Left lung (tissue), 10 donors: ENCODE measurements around the gene EIF5B. TPM values are rescaled to one million over a fixed set of nuclear protein-coding genes. Genes with fewer than 3 reads are reported as not detected.

Source experiments
- ATAC-seq: fragments of 200-7000 bp; cut with Tn5 transposase; one replicate; pipeline ENCODE4 v1.9.1; 2020; ENCODE audit warnings: moderate library complexity
- DNase-seq, 4 donors: peaks; one replicate each; pipeline ENCODE4 v3.0.0-alpha.2; 2013 to 2020
- H3K27ac ChIP-seq, 2 donors: fragments of 200-600 bp; sonication (generic) in 1 of 2; one replicate each; pipeline versions ENCODE4 v1.5.0 to v1.8.0; 2020 to 2021
- H3K27me3 ChIP-seq, 2 donors: fragments of 200-600 bp; sonication (generic) in 1 of 2; one replicate each; pipeline versions ENCODE4 v1.5.0 to v1.8.0; 2020 to 2021
- H3K36me3 ChIP-seq, 2 donors: fragments of 200-600 bp; sonication (generic) in 1 of 2; one replicate each; pipeline versions ENCODE4 v1.5.0 to v1.8.0; 2020 to 2021
- H3K4me1 ChIP-seq, 2 donors: fragments of 200-600 bp; one replicate each; pipeline ENCODE4 v1.8.0; 2021
- H3K4me3 ChIP-seq, 2 donors: fragments of 200-600 bp; sonication (generic) in 1 of 2; one replicate each; pipeline versions ENCODE4 v1.5.0 to v1.8.0; 2020 to 2021; ENCODE audit warnings: mild to moderate bottlenecking in 1 of 2
- H3K9me3 ChIP-seq, 2 donors: fragments of 200-600 bp; sonication (generic) in 1 of 2; one replicate each; pipeline versions ENCODE4 v1.5.0 to v1.8.0; 2020 to 2021
- CTCF ChIP-seq, 2 donors: fragments of 200-600 bp; sonication (generic) in 1 of 2; IDR thresholded peaks; one replicate each; pipeline versions ENCODE4 v1.5.0 to v1.8.0; 2021; ENCODE audit warnings: antibody characterized with exemption in 2 of 2
- intact Hi-C, 2 donors: fragments of 100-400 bp; cut with DNase I; formaldehyde crosslinking; loops; one replicate each; pipeline versions ENCODE4 v1.11.2 to v1.14.2; 2022
- polyA plus RNA-seq, 6 donors: library from polyadenylated mRNA; unstranded; fragments of 120-200 nt; gene quantifications; one replicate each; pipeline ENCODE4 v1.2.1, GENCODE V29; 2013; ENCODE audit not compliant: insufficient read length in 6 of 6
- total RNA-seq, 2 donors: library from RNA; stranded (reverse); fragmentation: NEBNext Ultra II Directional; extraction: Animal tissue kit (Norgen Biotek cat#: 25700); gene quantifications; one replicate each; pipeline ENCODE4 v1.2.1, GENCODE V29; 2021
- donor health status: DM: no; HTN: yes; CAD: no.
- donor health status: DM: no; HTN: no; CAD: no.

The EIF5B gene
- total and polyA plus RNA-seq, 8 donors = 27.6 to 66.0 (median 59.1) TPM

DNA sequence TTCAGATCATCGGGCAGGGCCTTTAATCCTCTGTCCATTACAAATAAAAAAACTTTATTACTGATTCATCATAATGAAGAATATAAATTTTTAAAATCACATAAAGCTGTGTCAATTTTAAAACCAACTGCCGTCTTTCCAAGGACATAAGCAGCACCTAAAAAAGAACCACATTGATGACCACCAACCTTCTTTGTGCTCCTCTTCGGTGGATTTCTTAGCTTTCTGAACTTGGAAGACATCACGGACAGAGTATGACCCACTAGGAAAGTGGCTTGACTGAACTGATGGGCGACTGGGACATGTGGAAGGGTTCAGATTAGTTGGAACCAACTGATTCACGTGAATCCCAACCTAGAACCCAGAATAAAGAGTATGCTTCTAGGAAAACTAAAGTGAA, 68.9 kb downstream of the EIF5B start:
- TF ChIP-seq CTCF (IDR thresholded peaks at IDR 0.05) = no peak
- Histone ChIP-seq H3K27me3 (no peaks in the 10 kb centered on the region), H3K4me1 (no peaks in the 10 kb centered on the region), H3K4me3 (no peak overlapping the region), H3K27ac (no peak overlapping the region), H3K9me3 (no peaks in the 10 kb centered on the region), H3K36me3 (peaks cover 0 to 84% of the 10 kb centered on the region in 2 donors)
- ATAC-seq (no peak), DNase-seq (no peak)
- intact Hi-C loops = no loop called here

- ATAC-seq (no peak), DNase-seq (no peak)
- Histone ChIP-seq H3K4me3 (no peak overlapping the region), H3K9me3 (no peaks in the 10 kb centered on the region), H3K27me3 (no peaks in the 10 kb centered on the region), H3K27ac (no peak overlapping the region), H3K4me1 (no peaks in the 10 kb centered on the region), H3K36me3 (peaks cover 0 to 80% of the 10 kb centered on the region in 2 donors)
- no peak for TF ChIP-seq CTCF (IDR thresholded peaks at IDR 0.05)
- intact Hi-C loops = no loop called here
Measured at GRCh38 chr2:99410276-99410675, 73.1 kb downstream of the EIF5B start.

- no peaks in the 10 kb centered on the region for H3K4me1 ChIP-seq
- TF ChIP-seq CTCF (IDR thresholded peaks at IDR 0.05) = no peak
- no peak overlapping the region for H3K27ac ChIP-seq
- H3K9me3 ChIP-seq = no peaks in the 10 kb centered on the region
- no peaks in the 10 kb centered on the region for H3K27me3 ChIP-seq
- no peak overlapping the region for H3K4me3 ChIP-seq
- ATAC-seq (no peak), DNase-seq (no peak)
- H3K36me3 ChIP-seq = peaks cover 0 to 95% of the 10 kb centered on the region in 2 donors
- intact Hi-C loops = no loop called here
Measured at GRCh38 chr2:99414566-99414965, 77.4 kb downstream of the EIF5B start.

DNA sequence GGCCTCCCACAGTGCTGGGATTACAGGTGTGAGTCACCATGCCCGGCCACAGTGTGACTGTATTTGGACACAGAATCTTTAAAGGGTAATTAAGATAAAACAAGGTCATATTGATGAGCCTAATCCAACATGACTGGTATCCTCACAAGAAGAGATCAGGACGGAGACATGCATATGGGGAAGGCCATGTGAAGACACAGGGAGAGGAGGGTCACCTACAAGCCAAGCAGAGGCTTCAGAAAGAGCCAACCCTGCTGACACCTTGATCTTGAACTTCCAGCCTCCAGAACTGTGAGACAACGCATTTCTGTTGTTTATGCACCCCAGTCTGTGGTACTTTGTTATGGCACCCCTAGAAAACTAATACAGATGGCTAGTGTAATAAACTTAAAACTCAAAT, 80.2 kb downstream of the EIF5B start:
- no peak overlapping the region for H3K4me3 ChIP-seq
- H3K27ac ChIP-seq = no peak overlapping the region
- H3K27me3 ChIP-seq = no peaks in the 10 kb centered on the region
- no peak for TF ChIP-seq CTCF (IDR thresholded peaks at IDR 0.05)
- intact Hi-C loops = no loop called here
- no peak for DNase-seq
- no peaks in the 10 kb centered on the region for H3K9me3 ChIP-seq
- no peaks in the 10 kb centered on the region for H3K4me1 ChIP-seq
- no peak for ATAC-seq
- peaks cover 0 to 95% of the 10 kb centered on the region in 2 donors for H3K36me3 ChIP-seq

DNA sequence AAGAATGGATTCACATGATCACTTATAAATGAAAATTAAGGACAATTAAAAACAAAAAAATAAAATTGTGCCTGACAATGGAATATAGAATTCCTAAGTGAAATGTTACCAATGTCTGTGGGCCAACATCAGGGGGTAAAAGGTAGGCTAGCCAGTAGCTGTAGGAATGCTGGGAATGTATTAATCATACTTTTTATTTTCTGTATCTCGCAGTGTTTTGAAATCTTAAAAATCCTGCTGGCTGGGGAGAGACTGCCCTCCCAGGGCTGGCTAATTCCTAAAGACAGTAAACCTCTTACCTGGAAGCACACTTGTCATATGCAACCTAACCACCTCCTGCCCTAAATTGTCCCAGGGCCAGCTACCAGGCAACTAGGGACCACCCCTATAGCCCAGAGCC, 82.8 kb downstream of the EIF5B start:
- Histone ChIP-seq H3K27ac (no peak overlapping the region), H3K4me1 (peaks cover 0 to under 1% of the 10 kb centered on the region in 2 donors), H3K27me3 (no peaks in the 10 kb centered on the region), H3K9me3 (no peaks in the 10 kb centered on the region), H3K4me3 (no peak overlapping the region), H3K36me3 (peaks cover 0 to 98% of the 10 kb centered on the region in 2 donors)
- DNase-seq (no peak), ATAC-seq (no peak)
- intact Hi-C loops = no loop called here
- no peak for TF ChIP-seq CTCF (IDR thresholded peaks at IDR 0.05)
